Measurements from ENCODE around the gene MSL1.
A peak's percentile ranks its signal among the peaks of the same experiment; 100 is the strongest.

MSL1 gene

DNA sequence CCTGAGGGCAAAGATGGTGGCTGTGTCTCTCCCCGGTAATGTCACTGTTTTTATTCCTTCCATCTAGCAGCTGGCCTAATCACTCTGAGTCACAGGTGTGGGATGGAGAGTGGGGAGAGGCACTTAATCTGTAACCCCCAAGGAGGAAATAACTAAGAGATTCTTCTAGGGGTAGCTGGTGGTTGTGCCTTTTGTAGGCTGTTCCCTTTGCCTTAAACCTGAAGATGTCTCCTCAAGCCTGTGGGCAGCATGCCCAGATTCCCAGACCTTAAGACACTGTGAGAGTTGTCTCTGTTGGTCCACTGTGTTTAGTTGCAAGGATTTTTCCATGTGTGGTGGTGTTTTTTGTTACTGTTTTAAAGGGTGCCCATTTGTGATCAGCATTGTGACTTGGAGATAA lies 50.0 kb downstream of the MSL1 start:
- Histone ChIP-seq H3K9ac (ENCODE audit: low read length in 2 of 2) (no peak overlapping the region), H3K4me1 (ENCODE audit: control insufficient read depth, insufficient read depth, low read length) (peaks cover 9% of the 10 kb centered on the region), H3K27ac (ENCODE audit: low read length) (no peak overlapping the region), H3K27me3 (ENCODE audit: control insufficient read depth in 1 of 2, insufficient read depth in 2 of 2, low read length in 2 of 2) (no peaks in the 10 kb centered on the region), H3K4me3 (ENCODE audit: low read length in 2 of 2) (no peak overlapping the region), H3K36me3 (ENCODE audit: control insufficient read depth in 2 of 2, insufficient read depth in 2 of 2, low read length in 2 of 2) (peaks cover 50 to 59% of the 10 kb centered on the region in 2 donors), H3K9me3 (ENCODE audit: control insufficient read depth in 2 of 2, low read length in 2 of 2) (no peaks in the 10 kb centered on the region)

DNA sequence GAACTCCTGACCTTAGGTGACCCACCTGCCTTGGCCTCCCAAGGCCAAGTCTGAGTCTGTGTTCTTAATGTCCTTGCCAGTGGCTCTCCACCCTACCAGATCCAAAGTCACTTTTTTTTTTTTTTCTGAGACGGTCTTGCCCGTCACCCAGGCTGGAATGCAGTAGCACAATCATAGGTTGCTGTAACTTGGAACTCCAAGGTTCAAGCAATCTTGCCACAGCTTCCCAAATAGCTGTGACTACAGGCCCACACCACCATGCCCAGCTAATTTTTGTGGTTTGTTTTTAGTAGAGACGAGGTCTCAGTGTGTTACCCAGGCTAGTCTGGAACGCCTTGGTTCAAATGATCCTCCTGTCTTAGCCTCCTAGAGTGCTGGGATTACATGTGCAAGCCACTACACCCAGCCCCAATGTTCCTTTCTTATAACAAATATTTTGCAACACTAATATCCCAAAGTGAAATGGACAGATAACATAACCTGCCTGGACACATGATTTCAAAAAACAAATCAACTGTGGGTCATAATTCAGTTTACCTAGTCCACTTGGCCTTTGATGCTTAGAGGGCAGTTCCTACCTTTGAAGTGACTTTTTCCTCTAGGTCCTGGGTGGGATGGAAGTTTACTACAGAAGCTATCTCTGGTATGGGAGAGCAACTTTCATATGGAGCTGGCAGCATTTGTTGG lies 51.5 kb downstream of the MSL1 start:
- peaks cover 14% of the 10 kb centered on the region for H3K4me1 ChIP-seq (ENCODE audit: control insufficient read depth, insufficient read depth, low read length)
- no peak overlapping the region for H3K9ac ChIP-seq (ENCODE audit: low read length in 2 of 2)
- H3K36me3 ChIP-seq (ENCODE audit: control insufficient read depth in 2 of 2, insufficient read depth in 2 of 2, low read length in 2 of 2), result peaks cover 39 to 44% of the 10 kb centered on the region in 2 donors
- no peaks in the 10 kb centered on the region for H3K27me3 ChIP-seq (ENCODE audit: control insufficient read depth in 1 of 2, insufficient read depth in 2 of 2, low read length in 2 of 2)
- no peaks in the 10 kb centered on the region for H3K9me3 ChIP-seq (ENCODE audit: control insufficient read depth in 2 of 2, low read length in 2 of 2)
- no peak overlapping the region for H3K4me3 ChIP-seq (ENCODE audit: low read length in 2 of 2)
- H3K27ac ChIP-seq (ENCODE audit: low read length), result no peak overlapping the region

GRCh38 chr17:40173778-40174135 lies 52.0 kb downstream of the MSL1 start:
- Histone ChIP-seq H3K4me1 (ENCODE audit: control insufficient read depth, insufficient read depth, low read length) (peaks cover 10% of the 10 kb centered on the region), H3K9me3 (ENCODE audit: control insufficient read depth in 2 of 2, low read length in 2 of 2) (no peaks in the 10 kb centered on the region), H3K27me3 (ENCODE audit: control insufficient read depth in 1 of 2, insufficient read depth in 2 of 2, low read length in 2 of 2) (no peaks in the 10 kb centered on the region), H3K9ac (ENCODE audit: low read length in 2 of 2) (no peak overlapping the region), H3K4me3 (ENCODE audit: low read length in 2 of 2) (no peak overlapping the region), H3K27ac (ENCODE audit: low read length) (no peak overlapping the region), H3K36me3 (ENCODE audit: control insufficient read depth in 2 of 2, insufficient read depth in 2 of 2, low read length in 2 of 2) (peaks cover 39 to 43% of the 10 kb centered on the region in 2 donors)

DNA sequence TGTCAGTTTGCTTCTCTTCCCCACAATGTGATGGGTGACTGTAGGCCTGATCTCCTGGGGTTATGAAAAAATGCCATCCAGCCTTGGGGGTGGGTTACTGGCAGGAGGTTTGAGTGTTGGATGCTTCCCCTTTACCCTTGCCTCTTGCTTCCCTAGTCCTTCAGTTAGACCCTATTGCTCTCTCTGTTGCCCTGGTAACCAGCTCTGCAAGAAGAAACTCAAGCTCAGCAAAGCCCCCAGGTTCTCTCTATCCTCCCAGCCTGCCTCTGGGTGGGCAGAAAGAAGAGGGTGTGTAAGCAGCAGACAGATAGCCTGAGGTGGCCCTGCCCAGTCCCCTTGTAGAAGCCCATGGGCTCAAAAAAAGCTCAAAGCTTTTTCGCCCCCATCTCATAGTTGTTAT lies 52.7 kb downstream of the MSL1 start:
- Histone ChIP-seq H3K9me3 (ENCODE audit: control insufficient read depth in 2 of 2, low read length in 2 of 2) (no peaks in the 10 kb centered on the region), H3K36me3 (ENCODE audit: control insufficient read depth in 2 of 2, insufficient read depth in 2 of 2, low read length in 2 of 2) (peaks cover 35 to 39% of the 10 kb centered on the region in 2 donors), H3K27ac (ENCODE audit: low read length) (no peak overlapping the region)

DNA sequence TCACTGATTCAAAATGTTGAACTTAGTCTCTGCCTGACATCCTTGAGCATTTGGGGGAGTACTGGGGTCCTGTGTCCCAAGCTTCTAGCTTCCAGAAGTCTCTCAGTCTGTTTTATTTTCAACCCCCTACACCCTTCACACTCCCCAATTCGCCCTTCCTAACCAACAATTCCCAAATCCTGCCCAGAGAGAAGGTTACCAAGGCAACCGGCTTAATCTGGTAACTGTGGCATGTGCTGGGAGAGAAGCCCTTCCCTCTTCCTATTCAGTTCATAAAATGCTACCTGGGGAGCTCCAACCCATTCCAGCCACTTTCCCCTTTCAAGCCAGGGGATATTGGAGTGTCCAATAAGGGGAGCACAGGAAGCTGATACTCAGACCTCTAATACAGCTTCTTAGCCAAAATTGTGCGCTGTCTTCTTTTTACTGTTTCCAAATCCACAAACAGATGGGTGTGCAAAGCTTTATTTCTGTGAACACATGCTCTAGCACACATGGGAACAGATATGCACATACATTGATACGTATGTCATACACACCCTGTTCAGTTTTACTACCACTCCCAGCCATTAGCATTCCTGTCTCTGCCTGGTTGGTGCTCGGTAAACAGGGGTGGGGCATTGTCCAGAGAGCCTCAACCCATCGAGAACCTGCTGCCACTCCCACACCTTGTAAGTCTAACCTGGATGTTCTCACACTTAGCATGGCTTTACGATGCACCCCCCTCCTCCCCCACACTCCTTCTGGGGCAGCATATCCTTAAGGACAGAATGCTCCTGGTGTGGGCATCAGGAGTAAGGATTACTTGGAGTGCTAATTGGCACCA lies 54.4 kb downstream of the MSL1 start:
- Histone ChIP-seq H3K27ac (ENCODE audit: low read length) (no peak overlapping the region), H3K9ac (ENCODE audit: low read length in 2 of 2) (no peak overlapping the region), H3K27me3 (ENCODE audit: control insufficient read depth in 1 of 2, insufficient read depth in 2 of 2, low read length in 2 of 2) (no peaks in the 10 kb centered on the region), H3K4me3 (ENCODE audit: low read length in 2 of 2) (no peak overlapping the region), H3K4me1 (ENCODE audit: control insufficient read depth, insufficient read depth, low read length) (peaks cover 9% of the 10 kb centered on the region), H3K9me3 (ENCODE audit: control insufficient read depth in 2 of 2, low read length in 2 of 2) (no peaks in the 10 kb centered on the region), H3K36me3 (ENCODE audit: control insufficient read depth in 2 of 2, insufficient read depth in 2 of 2, low read length in 2 of 2) (peaks cover 23 to 33% of the 10 kb centered on the region in 2 donors)

More for the DNA sequence above, 52.7 kb downstream of the MSL1 start:
- Histone ChIP-seq H3K27me3 (ENCODE audit: control insufficient read depth in 1 of 2, insufficient read depth in 2 of 2, low read length in 2 of 2) (no peaks in the 10 kb centered on the region), H3K4me3 (ENCODE audit: low read length in 2 of 2) (no peak overlapping the region), H3K9ac (ENCODE audit: low read length in 2 of 2) (no peak overlapping the region), H3K4me1 (ENCODE audit: control insufficient read depth, insufficient read depth, low read length) (peaks cover 9% of the 10 kb centered on the region)

DNA sequence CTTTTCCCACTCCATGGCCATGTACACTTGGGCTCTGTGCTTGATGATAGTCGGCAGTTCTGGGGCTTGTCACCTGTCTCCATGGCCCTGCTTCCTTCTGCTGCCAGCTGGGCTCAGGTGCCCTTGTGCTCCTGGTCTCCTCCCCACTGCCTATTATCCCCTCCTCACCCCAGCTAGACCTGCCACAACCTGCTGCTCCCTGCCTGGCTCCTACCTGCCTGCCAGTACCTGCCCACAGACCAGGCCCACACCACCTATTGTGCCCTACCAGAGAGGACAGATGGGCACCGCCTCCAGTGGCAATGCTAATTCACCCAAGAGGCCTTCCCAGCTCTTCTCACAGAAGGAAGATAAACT lies 55.0 kb downstream of the MSL1 start:
- H3K9ac ChIP-seq (ENCODE audit: low read length in 2 of 2), result no peak overlapping the region

GRCh38 chr17:40177275-40177874 lies 55.6 kb downstream of the MSL1 start, which contains the start of gene RAPGEFL1:
RAPGEFL1 (plus strand) TSS chr17:40177470; CDS start chr17:40177862, 392 bp downstream.
- H3K4me1 ChIP-seq (ENCODE audit: control insufficient read depth, insufficient read depth, low read length), result peaks cover 9% of the 10 kb centered on the region
- no peaks in the 10 kb centered on the region for H3K9me3 ChIP-seq (ENCODE audit: control insufficient read depth in 2 of 2, low read length in 2 of 2)
- H3K27ac ChIP-seq (ENCODE audit: low read length), result no peak within 1 kb of the TSS
- H3K27me3 ChIP-seq (ENCODE audit: control insufficient read depth in 1 of 2, insufficient read depth in 2 of 2, low read length in 2 of 2), result no peaks in the 10 kb centered on the region
- peaks cover 12 to 21% of the 10 kb centered on the region in 2 donors for H3K36me3 ChIP-seq (ENCODE audit: control insufficient read depth in 2 of 2, insufficient read depth in 2 of 2, low read length in 2 of 2)
- no peak within 1 kb of the TSS for H3K9ac ChIP-seq (ENCODE audit: low read length in 2 of 2)
- peak within 1 kb of the TSS; percentile 22 to 71 for H3K4me3 ChIP-seq (ENCODE audit: low read length in 2 of 2)

More for the DNA sequence above, 55.0 kb downstream of the MSL1 start:
- H3K27ac ChIP-seq (ENCODE audit: low read length), result no peak overlapping the region
- H3K27me3 ChIP-seq (ENCODE audit: control insufficient read depth in 1 of 2, insufficient read depth in 2 of 2, low read length in 2 of 2), result no peaks in the 10 kb centered on the region
- H3K36me3 ChIP-seq (ENCODE audit: control insufficient read depth in 2 of 2, insufficient read depth in 2 of 2, low read length in 2 of 2), result peaks cover 17 to 27% of the 10 kb centered on the region in 2 donors
- no peaks in the 10 kb centered on the region for H3K9me3 ChIP-seq (ENCODE audit: control insufficient read depth in 2 of 2, low read length in 2 of 2)
- H3K4me3 ChIP-seq (ENCODE audit: low read length in 2 of 2), result peak overlapping the region in 1 of 2 donors; percentile 57
- peaks cover 9% of the 10 kb centered on the region for H3K4me1 ChIP-seq (ENCODE audit: control insufficient read depth, insufficient read depth, low read length)

GRCh38 chr17:40178021-40178601 lies 56.3 kb downstream of the MSL1 start:
- H3K4me3 ChIP-seq (ENCODE audit: low read length in 2 of 2), result peak overlapping the region in 1 of 2 donors; percentile 3
- H3K9me3 ChIP-seq (ENCODE audit: control insufficient read depth in 2 of 2, low read length in 2 of 2), result no peaks in the 10 kb centered on the region
- H3K4me1 ChIP-seq (ENCODE audit: control insufficient read depth, insufficient read depth, low read length), result peaks cover 9% of the 10 kb centered on the region
- no peak overlapping the region for H3K9ac ChIP-seq (ENCODE audit: low read length in 2 of 2)
- peaks cover 12 to 19% of the 10 kb centered on the region in 2 donors for H3K36me3 ChIP-seq (ENCODE audit: control insufficient read depth in 2 of 2, insufficient read depth in 2 of 2, low read length in 2 of 2)
- H3K27ac ChIP-seq (ENCODE audit: low read length), result no peak overlapping the region
- no peaks in the 10 kb centered on the region for H3K27me3 ChIP-seq (ENCODE audit: control insufficient read depth in 1 of 2, insufficient read depth in 2 of 2, low read length in 2 of 2)

DNA sequence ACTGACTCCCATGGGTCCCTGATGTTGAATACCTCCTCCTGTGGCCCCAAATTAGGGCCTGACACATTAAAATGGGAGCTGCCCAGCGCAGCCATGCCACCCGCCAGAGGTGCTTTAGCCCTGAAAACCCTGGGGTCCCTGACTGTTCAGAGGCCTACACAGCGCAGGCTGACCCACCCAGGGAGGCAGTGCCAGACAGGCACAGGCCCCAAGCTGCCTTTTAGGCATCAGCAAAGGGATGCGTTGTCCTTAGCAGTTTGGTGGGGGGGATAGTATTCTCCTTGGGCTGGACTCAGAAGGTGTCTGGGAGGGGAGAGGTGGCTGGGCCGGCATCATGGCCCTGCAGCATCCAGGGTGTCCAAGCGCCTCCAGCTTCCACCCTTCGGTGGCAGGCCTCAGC lies 56.9 kb downstream of the MSL1 start:
- peaks cover 8 to 14% of the 10 kb centered on the region in 2 donors for H3K36me3 ChIP-seq (ENCODE audit: control insufficient read depth in 2 of 2, insufficient read depth in 2 of 2, low read length in 2 of 2)
- H3K27me3 ChIP-seq (ENCODE audit: control insufficient read depth in 1 of 2, insufficient read depth in 2 of 2, low read length in 2 of 2), result no peaks in the 10 kb centered on the region
- no peaks in the 10 kb centered on the region for H3K9me3 ChIP-seq (ENCODE audit: control insufficient read depth in 2 of 2, low read length in 2 of 2)
- H3K9ac ChIP-seq (ENCODE audit: low read length in 2 of 2), result no peak overlapping the region
- no peak overlapping the region for H3K4me3 ChIP-seq (ENCODE audit: low read length in 2 of 2)
- peaks cover 9% of the 10 kb centered on the region for H3K4me1 ChIP-seq (ENCODE audit: control insufficient read depth, insufficient read depth, low read length)
- H3K27ac ChIP-seq (ENCODE audit: low read length), result no peak overlapping the region

- H3K27ac ChIP-seq (ENCODE audit: low read length), result no peak overlapping the region
- H3K4me3 ChIP-seq (ENCODE audit: low read length in 2 of 2), result no peak overlapping the region
- peaks cover 4 to 7% of the 10 kb centered on the region in 2 donors for H3K36me3 ChIP-seq (ENCODE audit: control insufficient read depth in 2 of 2, insufficient read depth in 2 of 2, low read length in 2 of 2)
- H3K4me1 ChIP-seq (ENCODE audit: control insufficient read depth, insufficient read depth, low read length), result peaks cover 9% of the 10 kb centered on the region
- H3K9ac ChIP-seq (ENCODE audit: low read length in 2 of 2), result no peak overlapping the region
- H3K27me3 ChIP-seq (ENCODE audit: control insufficient read depth in 1 of 2, insufficient read depth in 2 of 2, low read length in 2 of 2), result no peaks in the 10 kb centered on the region
- H3K9me3 ChIP-seq (ENCODE audit: control insufficient read depth in 2 of 2, low read length in 2 of 2), result no peaks in the 10 kb centered on the region
These were observed 58.3 kb downstream of the MSL1 start for GRCh38 chr17:40179923-40180659.

Measured in stomach smooth muscle (tissue), 2 donors.